AG09309 (cell line): ENCODE measurements around the gene FRG2.
"Not testable (repeated sequence)": the region's sequence is repeated elsewhere in the genome, so short reads cannot be mapped to it uniquely, and the experiment has no call there.

ENCODE experiments used
- DNase-seq: peaks from one replicate; pipeline ENCODE4 v3.0.0-alpha.2; 2010; ENCODE audit warnings: low read depth
- H3K4me3 ChIP-seq: 2 replicates; pipeline ENCODE4 v1.5.1; 2011; ENCODE audit warnings: mild to moderate bottlenecking, low read depth, low read length, moderate library complexity; ENCODE audit not compliant: control insufficient read depth
- CTCF ChIP-seq: IDR thresholded peaks from 2 replicates; pipeline ENCODE4 v1.5.1; 2011; ENCODE audit warnings: mild to moderate bottlenecking, low read depth, low read length, inconsistent platforms; ENCODE audit not compliant: insufficient read depth, control insufficient read depth; ENCODE audit errors: missing control alignments

Gene FRG2

GRCh38 chr4:190027156-190027555 lies at the start of gene FRG2:
Gene FRG2 (minus strand): TSS chr4:190027256. CDS start chr4:190027204, 52 bp downstream.
- not testable (repeated sequence) for H3K4me3 ChIP-seq, DNase-seq

DNA sequence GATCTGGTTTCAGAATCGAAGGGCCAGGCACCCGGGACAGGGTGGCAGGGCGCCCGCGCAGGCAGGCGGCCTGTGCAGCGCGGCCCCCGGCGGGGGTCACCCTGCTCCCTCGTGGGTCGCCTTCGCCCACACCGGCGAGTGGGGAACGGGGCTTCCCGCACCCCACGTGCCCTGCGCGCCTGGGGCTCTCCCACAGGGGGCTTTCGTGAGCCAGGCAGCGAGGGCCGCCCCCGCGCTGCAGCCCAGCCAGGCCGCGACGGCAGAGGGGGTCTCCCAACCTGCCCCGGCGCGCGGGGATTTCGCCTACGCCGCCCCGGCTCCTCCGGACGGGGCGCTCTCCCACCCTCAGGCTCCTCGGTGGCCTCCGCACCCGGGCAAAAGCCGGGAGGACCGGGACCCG lies 41.3 kb upstream of the FRG2 start:
- H3K4me3 ChIP-seq, DNase-seq: not testable (repeated sequence)

GRCh38 chr4:190064805-190065204 lies 37.7 kb upstream of the FRG2 start:
- H3K4me3 ChIP-seq, DNase-seq: not testable (repeated sequence)

GRCh38 chr4:190064342-190064741 lies 37.3 kb upstream of the FRG2 start, which contains the start of gene DBET:
Gene DBET (plus strand): TSS chr4:190064502.
- DNase-seq, H3K4me3 ChIP-seq: not testable (repeated sequence)

- H3K4me3 ChIP-seq, DNase-seq: not testable (repeated sequence)
Measured at GRCh38 chr4:190058997-190059396, 31.9 kb upstream of the FRG2 start.

DNA sequence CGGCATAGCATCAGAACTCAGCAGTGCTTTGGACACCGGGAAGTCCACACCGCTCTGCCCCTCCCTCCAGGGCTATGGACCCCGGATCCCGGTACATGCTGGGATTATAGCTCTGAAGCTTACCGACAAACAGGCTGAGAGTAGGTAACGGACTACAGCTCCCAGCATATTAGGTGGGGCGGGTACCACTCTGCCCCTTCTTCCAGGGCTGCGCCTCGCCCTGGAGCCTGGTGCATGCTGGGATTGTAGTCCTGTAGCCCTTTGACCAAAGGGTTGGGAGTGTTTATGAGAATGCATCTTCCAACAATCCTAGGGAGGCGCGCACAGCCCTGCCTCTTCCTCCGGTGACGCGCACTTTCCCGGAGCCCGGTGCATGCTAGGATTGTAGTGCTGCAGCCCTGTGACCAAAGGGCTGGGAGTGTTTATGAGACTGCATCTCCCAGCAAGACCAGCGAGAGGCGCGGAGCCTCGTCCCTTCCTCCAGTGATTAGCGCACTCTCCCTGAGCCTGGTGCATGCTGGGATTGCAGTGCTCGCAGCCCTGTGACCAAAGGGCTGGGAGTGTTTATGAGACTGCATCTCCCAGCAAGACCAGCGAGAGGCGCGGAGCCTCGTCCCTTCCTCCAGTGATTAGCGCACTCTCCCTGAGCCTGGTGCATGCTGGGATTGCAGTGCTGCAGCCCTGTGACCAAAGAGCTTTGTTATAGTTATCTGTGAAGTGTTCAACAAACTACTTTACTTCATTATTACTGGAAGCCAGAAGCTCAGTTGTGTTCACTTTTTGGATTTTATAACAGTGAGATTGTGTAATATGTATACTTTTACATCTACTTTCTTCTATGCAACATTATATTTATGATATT lies 22.6 kb upstream of the FRG2 start:
- H3K4me3 ChIP-seq, DNase-seq: not testable (repeated sequence)

DNA sequence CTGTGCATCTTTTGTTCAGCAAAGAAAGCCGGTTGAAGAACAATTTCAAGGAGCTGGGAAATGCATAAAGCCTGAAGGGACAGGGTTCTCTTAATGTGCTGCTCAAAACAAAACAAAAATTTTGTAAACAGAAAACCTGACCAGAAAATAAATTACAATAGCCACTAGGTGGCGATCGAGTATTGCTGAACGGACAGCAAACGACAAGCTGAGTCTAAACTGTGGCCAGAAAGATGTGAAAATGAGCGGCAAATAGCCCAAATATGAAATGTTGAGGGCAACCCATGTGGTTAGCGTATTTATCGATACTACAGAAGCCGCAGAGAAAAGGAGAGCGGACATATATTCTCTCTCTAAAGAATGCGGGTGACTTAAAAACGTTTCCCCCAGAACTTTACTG lies 20.6 kb upstream of the FRG2 start:
- not testable (repeated sequence) for DNase-seq, H3K4me3 ChIP-seq

GRCh38 chr4:190040873-190041272 lies 13.8 kb upstream of the FRG2 start:
- DNase-seq, H3K4me3 ChIP-seq: not testable (repeated sequence)

GRCh38 chr4:190037704-190038388 lies 10.8 kb upstream of the FRG2 start:
- DNase-seq, H3K4me3 ChIP-seq: not testable (repeated sequence)

DNA sequence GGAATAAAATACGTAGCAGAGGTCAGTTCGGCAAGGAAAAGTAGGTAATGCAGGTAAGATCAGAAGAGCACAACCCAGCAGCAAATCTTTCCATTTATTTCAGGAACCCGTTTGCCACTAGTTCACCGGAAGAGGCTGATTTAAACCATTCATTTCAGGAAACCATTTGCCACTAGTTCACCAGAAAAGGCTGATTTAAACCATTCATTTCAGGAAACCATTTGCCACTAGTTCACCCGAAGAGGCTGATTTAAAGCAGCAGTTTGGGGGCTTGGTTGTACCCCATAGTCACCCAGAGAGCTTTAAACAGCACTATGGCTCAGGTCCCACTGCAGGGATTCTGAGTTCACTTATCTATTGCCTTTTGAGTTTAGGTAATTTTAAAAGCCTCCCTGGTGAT lies 4.2 kb upstream of the FRG2 start:
- not testable (repeated sequence) for H3K4me3 ChIP-seq, DNase-seq

- H3K4me3 ChIP-seq, DNase-seq: not testable (repeated sequence)
Measured at GRCh38 chr4:190022614-190023281, 4.3 kb downstream of the FRG2 start.

GRCh38 chr4:190021973-190022372 lies 5.1 kb downstream of the FRG2 start:
- H3K4me3 ChIP-seq, DNase-seq: not testable (repeated sequence)

- no peak overlapping the region; the same call in 1 of the 2 replicates for H3K4me3 ChIP-seq
- TF ChIP-seq CTCF = no peak
- DNase-seq = no peak
Measured at GRCh38 chr4:190020790-190021717, 6.0 kb downstream of the FRG2 start.

DNA sequence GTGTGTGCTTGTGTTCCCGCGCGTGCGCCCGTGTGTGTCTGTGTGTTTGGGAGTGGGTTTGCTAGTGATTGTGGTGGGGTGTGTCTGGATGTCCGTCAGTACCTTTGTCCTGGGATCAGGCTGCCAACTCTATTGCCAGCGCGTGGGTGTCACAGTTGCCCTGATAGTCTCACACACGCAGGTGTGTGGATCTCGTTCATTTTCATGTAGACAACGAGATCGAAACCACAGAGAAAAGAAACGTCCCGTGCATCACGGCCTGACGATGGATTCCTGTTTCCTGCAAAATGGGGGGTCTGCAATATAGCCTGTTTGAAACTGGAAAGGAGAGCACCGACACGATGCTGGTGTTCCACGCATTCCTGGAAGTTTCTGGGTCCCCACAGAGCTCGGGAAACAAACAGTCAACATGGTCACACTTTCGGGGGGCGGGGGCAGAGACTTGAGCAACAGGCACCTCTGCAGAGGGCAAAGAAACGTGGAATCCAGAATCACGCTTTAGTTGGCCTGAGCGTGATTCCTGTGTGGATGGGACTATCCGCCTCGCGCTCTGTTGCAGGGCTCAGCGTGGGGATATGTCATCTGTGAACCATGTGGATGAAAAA lies 7.1 kb downstream of the FRG2 start:
- not testable (repeated sequence) for H3K4me3 ChIP-seq, DNase-seq
